HTERT RPE-1 (cell line): ENCODE measurements around the gene MED17.

ENCODE experiments used
- in situ Hi-C: fragments of 300-500 bp; cut with MboI; formaldehyde crosslinking; loops from 4 replicates; pipeline ENCODE4 v1.14.3; 2020; ENCODE audit warnings: low sequenced_read_pairs

The MED17 gene

DNA sequence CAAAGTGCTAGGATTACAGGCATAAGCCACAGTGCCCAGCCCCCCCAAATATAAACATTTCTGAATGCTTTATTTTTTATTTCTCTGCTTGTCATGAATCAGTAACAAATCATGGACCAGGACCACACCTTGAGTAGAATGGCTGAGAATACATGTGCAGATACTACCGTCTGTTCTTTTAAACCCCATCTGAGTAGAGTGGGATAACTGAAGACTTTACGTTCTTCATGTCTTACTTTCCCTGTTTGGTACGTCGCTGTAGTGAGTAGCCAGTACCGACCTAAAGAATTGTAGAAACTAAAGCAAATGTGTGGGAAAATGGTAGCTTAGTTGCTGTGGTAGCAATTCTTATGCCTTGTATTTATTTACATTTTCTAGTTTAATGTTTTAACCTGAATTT lies 29.9 kb downstream of the MED17 start:
- in situ Hi-C loops, result no loop called here

DNA sequence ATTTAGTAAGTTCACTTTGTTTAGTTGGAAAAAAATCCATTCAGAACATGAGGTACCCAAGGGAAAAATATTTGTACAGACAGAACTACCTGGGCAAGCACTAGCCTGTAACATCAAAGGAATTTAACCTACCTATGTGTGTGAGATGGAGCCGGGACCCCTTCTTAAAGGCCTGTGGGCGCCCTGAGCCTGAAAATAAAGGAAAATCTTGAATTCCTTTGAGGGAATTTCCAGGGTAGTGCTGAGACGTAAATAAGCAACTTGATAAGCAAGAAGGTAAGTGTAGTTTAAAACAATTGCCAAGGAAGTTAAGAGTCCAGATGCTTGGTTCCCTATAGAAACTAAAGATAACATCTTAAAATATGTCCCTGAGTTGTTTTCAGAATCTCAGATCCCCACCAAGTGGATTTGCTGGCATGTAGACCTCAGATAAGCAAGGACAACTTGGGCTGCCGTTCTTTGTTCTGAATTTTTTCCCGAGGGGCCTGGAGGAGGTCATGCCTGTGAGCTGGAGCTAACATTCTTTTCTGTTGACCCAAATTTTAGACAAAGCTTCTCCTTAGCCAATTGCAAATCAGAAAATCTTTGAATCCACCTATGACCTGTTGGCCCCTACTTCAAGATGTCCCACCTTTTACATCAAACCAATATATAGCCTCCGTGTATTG lies 31.0 kb downstream of the MED17 start:
- in situ Hi-C loops, result no loop called here

DNA sequence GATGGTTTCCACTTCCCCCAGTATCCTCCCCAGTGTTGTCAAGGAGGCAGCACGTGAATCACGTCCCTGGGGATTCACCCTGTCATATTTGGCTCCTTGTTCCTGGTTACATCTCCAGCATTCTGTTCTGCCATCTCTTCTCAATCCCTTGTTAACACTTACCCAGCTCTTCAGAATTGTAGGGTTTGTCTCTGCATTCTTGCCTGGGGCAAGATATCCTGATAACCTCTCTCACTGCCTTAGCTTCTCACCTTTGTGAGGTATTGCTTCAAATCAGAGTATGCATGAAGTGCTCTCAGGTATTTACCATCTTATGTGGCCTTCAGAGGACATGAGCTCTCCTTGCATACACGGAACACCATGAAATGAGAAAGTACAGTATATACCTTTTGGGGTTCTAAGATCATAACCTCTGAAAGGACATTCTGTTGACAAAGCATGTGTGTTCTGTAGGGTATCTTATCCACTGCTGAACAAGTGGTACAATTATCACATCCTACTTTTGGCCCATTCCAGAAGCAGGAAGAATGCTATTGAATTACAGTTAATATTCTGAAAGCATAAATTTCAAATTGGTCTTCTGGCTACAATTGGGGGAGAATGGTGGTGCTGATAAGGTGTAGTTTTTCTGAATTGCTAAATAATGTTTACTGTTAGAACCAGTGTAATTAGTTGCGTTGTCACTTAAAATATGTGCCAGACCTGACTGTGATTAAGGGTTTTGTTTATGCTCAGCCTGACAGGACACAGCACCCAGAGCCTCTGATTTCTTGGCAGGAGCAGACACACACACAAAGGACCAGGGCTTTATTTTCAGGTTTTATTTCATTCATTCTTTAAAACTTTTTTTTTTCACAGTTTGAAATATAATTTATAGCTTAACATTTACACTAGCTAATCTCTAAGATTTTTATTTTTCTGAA lies 33.6 kb downstream of the MED17 start:
- in situ Hi-C loops, result no loop called here

DNA sequence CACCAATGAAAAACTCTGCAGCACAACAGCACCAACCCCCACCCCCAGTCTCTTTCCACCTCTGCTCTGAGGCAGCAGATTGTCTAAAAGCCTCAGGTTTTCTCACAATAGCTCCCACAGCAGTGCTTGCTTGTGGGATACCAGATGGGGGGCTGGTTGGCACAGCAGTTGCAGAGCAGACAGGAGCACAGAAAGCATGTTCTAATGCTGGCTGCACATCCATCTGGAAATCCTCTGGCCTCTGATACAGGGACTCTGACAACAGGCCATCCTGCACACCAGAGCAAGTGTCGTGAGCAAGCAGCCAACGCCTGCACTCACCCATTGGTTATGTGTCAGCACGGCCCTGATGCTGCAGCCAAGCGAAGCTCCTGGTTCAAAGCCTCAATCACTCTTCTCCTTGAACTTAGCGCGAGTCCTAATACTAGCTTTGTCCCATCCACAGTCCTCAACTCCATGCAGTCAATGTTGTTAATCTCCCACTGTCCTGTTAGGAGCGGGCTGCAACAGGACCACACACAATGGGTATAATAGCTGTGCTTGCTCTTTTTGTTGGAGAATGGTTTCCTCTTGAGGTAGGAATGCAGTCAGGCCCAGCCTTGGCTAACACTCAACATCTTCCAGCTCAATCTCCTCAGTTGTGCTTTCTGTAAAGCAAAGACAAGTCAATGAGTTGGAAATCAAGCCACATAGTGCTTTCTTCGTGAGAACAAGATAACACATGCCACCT lies 36.0 kb downstream of the MED17 start:
- in situ Hi-C loops, result no loop called here

DNA sequence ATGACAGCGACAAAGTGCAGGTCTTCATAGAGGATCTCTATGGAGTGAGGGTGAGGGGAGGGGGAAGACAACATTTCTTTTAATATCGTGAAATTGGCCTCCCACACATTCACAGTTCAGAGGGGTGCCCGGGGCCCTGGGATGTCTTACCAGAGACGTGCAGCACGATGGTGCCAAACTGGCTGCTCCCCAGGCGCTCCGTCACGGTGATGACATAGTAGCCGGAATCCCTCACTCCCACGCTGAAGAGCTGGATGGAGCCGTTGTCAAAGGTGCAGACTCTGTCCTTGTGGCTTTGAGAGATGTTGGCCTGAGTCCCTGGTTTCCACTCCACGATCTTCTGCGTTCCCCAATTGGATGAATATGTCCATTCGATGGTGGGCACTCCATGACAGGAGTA lies 36.8 kb downstream of the MED17 start:
- in situ Hi-C loops, result no loop called here

DNA sequence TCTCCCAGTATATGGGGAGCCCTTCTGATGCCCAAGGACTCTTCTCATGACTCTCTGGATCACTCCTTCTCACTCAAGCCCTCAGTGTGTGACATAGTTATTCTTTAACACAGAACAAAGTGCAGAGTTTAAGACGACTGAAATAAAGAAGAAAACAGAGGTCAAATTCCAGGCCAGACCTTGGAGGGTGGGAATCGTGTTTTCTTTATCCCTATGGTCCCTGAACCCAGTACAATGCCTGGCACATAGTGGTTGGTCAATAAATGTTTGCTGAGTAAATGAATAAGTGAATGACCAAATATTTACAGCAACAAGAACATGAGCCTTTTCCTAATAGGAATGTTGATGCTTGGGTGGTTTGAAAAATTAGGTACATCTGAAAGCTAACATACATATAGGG lies 37.5 kb downstream of the MED17 start:
- in situ Hi-C loops, result no loop called here

DNA sequence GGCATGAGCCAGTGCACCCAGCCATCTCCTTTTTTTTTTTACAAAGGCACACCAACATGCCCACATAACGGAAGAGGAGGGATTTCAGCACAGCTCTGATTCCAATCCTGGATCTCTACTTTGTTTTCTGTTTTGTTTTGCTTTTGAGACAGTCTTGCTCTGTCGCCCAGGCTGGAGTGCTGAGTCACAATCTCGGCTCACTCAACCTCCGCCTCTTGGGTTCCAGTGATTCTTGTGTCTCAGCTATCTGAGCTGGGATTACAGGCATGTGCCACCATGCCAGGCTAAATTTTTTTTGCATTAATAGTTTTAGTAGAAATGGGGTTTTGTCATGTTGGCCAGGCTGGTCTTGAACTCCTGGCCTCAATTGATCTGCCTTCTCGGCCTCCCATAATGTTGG lies 38.3 kb downstream of the MED17 start:
- in situ Hi-C loops, result no loop called here

DNA sequence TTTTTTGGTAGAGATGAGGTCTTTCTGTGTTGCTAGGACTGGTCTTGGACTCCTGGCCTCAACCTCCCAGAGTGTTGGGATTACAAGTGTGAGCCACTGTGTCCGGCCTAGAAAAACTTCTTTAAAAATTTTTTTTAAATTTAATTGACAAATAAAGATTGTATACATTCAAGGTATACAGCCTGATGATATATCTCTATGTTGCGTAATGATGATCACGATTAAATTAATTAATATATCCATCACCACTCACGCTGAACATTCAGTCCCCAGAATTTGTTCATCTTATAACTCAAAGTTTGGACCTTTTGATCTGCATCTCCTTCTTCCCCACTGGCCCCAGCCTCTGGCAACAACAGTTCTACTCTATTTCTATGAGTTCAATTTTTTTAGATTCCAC lies 39.1 kb downstream of the MED17 start:
- in situ Hi-C loops, result no loop called here

DNA sequence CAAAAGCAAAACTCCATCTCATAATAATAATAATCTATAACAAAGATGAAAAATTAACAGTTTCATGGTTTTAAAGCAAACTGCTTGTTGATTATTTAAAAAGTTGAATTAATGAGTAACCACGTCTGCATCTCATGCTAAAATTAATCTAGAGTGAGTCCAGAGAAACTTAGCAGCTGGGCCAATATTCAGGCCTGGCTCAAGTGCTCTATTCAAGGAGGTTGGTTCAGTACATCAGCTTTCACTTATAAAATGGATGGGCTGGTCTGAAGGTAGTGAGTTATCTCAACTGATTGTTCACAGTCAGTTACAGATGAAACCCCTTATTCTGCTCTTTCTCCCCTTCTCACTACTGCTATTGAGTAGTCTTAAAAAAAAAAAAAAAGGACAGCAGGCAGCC lies 43.3 kb downstream of the MED17 start:
- in situ Hi-C loops, result no loop called here

DNA sequence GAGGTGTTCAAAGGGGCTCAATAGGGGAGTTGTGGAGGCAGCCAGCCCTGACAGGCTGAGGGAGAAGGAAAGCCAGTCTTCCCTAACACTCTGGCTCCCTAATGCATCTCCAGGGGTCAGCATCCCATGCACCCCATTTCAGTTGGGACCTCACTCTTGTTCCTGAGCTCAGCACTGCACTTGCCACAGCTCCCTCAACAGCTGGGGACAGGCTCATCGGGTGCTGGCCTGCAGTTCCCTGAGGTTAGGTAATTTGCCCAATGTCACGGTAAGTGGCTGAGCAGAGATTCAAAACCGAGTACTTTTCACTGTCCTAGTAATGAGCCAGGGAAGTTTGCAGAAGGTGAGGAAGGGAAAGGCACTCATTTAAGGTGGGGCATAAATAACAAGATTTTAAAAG lies 45.5 kb downstream of the MED17 start:
- in situ Hi-C loops, result no loop called here

DNA sequence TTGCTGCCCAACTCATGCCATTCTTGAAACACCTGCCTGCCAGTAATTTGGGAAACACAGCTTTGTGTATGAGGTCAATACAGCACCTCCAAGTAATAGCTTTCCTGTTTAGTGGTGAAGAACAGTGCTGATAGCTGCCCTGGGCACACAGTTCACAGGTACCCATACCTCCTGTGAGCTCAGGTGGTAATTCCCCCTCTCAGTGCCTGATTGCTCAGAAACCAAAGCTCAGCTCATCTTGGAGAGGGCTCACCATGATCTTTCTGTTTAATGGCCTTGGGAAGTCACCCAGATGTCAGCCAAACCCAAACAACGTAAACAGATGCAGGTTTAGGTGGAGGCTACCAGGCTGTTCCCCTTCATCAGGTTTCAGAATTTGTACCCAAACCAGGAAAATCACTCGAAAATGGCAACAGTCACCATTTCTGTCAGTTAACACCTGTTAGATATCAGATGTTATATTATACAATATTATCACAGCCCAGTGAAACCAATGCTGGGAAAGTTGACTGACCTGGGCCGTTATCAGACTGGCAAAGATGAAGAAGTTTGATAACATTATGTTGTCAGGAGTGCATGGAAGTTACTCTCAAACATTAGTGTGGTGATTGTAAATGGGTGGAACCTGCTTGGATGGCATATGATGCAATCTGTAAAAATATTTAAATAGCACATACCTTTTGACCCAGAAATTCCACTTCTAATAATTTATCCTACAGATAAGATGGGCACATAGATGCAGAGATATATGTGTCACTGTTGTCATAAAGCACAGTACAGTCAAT lies 47.5 kb downstream of the MED17 start:
- in situ Hi-C loops, result no loop called here

DNA sequence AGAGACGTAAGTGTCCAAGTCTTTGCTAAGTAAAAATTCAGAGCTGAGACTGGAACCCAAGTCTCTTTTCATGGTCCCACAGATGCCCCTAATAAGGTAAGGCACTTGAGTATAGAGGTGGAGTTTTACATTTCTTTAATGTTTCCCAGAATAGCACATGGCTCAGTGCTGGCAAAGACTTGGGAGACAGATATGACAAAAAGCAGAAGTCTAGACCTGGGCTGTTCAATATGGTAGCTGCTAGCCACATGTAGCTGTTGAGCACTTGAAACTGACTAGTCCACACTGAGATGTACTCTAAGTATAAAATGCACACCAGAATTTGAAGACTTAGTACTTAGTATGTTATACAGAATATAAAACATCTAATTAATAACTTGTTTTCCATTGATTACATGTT lies 48.7 kb downstream of the MED17 start:
- in situ Hi-C loops, result no loop called here

DNA sequence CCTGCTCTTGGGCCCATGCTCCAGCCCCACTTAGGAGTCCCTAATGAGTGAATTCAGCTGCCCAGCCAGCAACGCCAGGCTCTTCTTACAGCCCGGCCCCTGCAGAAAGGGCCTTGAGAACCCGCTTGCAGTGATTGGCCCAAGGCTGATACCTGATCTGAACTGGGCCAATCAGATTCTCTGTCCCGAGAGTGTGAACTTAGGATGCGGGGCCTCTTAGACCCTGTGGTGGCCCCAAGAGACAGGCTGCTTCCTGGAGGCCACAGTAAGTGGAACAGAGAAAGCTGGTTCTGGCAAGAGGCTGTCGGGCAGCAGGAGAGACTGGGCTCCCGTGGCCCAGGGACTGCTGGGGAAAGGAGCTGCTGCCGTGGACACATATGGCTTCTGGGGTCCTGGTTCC lies 54.9 kb downstream of the MED17 start:
- in situ Hi-C loops, result no loop called here

DNA sequence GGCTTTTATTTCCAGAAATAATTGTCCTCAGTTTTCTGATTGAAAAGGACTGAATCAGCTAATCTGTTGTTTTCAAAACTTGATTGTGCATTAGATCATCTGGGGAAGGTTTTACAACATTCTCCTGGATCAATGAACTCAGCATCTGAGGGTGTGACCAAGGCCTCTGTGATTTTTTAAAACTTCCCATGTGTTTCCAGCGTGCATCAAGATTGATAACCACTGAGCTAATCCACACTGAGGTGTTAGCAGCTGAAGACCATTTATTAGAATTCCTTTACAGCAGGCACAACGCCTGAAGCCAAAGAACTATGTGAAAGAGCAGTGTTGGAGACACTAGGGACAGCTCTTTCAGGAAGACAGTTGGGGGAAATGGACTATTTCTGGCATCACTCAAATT lies 56.1 kb downstream of the MED17 start:
- in situ Hi-C loops, result no loop called here

DNA sequence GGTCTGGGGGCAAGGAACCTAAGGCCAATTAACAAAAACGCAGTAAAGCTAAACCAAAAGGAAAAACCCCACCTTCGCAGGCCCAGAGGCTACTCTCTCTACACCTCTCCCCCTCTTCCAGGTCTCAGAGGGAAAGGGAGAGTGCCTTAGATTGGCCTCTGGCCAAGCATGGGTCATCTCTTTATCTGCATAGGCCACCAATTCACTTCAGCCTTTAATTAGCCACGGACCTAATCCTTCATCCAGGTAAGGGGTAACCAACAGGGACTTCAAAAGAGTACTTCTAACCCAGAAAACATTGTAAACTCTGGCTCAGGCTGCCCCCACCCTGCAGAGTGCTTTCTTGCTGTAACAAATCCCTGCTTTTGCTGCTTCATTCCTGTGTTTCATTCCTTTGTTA lies 56.9 kb downstream of the MED17 start:
- in situ Hi-C loops, result no loop called here

DNA sequence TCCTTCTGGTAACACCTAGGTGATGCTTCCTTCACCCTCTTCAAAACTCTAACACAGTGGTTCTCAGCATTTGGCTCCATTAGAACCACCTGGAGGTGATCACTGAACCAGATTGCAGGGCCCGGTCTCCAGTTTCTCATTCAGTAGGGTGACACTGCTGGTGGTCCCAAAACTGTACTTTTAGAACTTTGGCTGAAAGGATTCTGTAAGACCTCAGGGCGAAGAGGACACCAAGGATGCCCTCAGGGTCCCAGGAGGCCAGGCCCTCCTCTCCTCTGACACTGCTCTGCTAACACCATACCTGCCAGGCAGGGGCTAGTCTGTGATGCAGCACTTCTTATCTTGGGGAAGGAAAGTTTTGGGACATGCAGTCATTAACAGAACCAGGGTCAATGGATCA lies 57.4 kb downstream of the MED17 start:
- in situ Hi-C loops, result no loop called here

DNA sequence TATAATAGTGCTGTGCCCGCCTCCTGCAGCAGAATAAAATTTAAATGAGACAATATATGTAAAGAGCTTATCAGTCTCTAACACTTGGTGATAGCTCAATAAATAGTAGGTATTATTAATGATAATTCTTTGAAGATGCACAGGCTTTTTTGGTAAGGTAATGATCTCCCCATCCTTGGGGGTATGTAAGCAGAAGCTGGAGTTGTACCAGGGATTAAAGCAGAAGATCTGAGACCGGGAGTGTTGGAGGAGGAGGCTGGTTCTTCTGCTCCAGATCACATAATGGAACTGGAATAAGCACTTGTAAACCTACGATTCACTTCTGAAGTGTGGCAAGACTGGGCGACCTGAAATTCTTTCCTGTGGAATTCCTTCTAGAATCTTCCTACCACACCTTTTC lies 58.0 kb downstream of the MED17 start:
- in situ Hi-C loops, result no loop called here

DNA sequence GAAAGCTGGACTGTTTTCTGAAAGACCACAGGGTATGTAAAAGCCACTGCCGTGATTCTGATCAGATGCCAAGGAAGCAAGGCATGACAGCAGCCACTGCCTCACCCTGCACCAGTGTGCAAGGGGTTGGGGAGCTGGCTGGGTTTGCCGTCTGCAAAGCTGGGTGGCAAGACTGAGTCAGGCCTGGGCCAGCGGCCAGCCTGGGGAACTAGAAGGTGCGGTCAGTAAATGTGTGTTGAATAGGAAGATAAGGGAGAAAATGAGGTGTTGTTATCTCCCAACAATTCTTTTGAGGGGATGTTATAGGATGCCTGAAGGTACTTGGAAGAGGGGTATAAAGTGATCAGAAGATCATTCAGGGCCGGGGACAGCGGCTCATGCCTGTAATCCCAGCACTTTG lies 58.4 kb downstream of the MED17 start:
- in situ Hi-C loops, result no loop called here

DNA sequence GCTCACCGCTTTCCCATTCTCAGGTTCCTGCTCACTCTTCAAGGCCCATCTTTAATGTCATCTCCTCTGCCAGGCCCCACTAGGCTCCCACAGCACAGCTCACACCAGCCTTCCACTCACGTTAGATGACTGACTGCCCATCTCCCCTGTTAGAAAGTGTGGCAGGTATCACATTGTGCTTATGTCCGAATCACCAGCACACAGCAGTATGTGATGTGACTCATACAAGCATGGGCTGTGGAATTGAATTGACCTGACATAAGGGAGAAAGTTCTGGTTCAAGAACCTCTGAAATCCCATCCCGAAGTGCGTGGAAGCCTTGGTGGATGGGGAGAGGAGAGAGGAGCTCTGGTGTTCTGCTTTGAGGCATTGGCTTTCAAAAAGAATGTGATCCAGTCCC lies 59.8 kb downstream of the MED17 start:
- in situ Hi-C loops, result no loop called here

DNA sequence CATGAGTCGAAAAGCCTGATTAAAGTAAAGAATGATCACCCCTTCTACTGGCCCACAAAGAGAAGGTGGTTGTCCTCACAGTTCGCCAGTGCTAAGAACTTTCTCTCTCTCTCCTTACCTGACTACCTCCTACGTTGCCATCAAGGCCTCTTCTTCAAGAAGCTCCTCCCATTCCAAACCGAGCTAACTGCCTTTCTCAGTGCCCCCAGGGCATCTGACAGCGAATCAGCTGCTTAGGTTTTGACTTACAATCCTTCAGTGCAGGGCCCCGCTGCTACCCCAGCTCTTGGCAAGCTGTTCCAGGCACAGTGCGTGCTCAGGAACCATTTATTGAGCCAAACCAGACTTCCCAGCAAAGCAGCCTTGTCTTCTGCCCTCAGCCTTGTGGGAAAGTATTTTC lies 60.5 kb downstream of the MED17 start:
- in situ Hi-C loops, result no loop called here
